ENCODE measurements around the gene ADH7.
"Not testable (repeated sequence)": the region's sequence is repeated elsewhere in the genome, so short reads cannot be mapped to it uniquely, and the experiment has no call there.

ADH7 gene

GRCh38 chr4:99378876-99379275 lies 56.3 kb downstream of the ADH7 start:
- H3K27me3 ChIP-seq (ENCODE audit: control insufficient read depth, low read length): no peaks in the 10 kb centered on the region
- no peak overlapping the region for H3K27ac ChIP-seq (ENCODE audit: low read depth, low read length)
- H3K36me3 ChIP-seq (ENCODE audit: control insufficient read depth, low read length): no peaks in the 10 kb centered on the region
- no peaks in the 10 kb centered on the region for H4K20me1 ChIP-seq (ENCODE audit: control insufficient read depth, insufficient read depth, low read depth, low read length)
- H3K4me3 ChIP-seq (ENCODE audit: low read length): no peak overlapping the region
- H3K9me2 ChIP-seq (replicated peaks; ENCODE audit: control insufficient read depth, low read length): no peaks in the 10 kb centered on the region
- H3K4me2 ChIP-seq (ENCODE audit: low read length): no peak overlapping the region
- H3K4me1 ChIP-seq (ENCODE audit: control insufficient read depth, low read length): no peaks in the 10 kb centered on the region
- H3F3A ChIP-seq (ENCODE audit: control insufficient read depth, insufficient read depth): no peaks in the 10 kb centered on the region
- no peak for TF ChIP-seq CTCF (IDR thresholded peaks at IDR 0.05; ENCODE audit: low read depth, low read length, poor library complexity, severe bottlenecking)
- TF ChIP-seq EZH2phosphoT487 (IDR thresholded peaks at IDR 0.05; ENCODE audit: borderline replicate concordance, low read length): no peak
- no peaks in the 10 kb centered on the region for H3K79me2 ChIP-seq (ENCODE audit: control insufficient read depth, low read length)
- H3K9me3 ChIP-seq (ENCODE audit: control insufficient read depth, insufficient read depth, low read length): no peaks in the 10 kb centered on the region; the same call in 1 of the 2 replicates

GRCh38 chr4:99377341-99377740 lies 57.8 kb downstream of the ADH7 start:
- not testable (repeated sequence) for H3K27me3 ChIP-seq (ENCODE audit: control insufficient read depth, low read length); H3K79me2 ChIP-seq (ENCODE audit: control insufficient read depth, low read length); H3K36me3 ChIP-seq (ENCODE audit: control insufficient read depth, low read length); H4K20me1 ChIP-seq (ENCODE audit: control insufficient read depth, insufficient read depth, low read depth, low read length); H3K9me2 ChIP-seq (replicated peaks; ENCODE audit: control insufficient read depth, low read length); H3K4me3 ChIP-seq (ENCODE audit: low read length); H3K4me1 ChIP-seq (ENCODE audit: control insufficient read depth, low read length); H3F3A ChIP-seq (ENCODE audit: control insufficient read depth, insufficient read depth); H3K9me3 ChIP-seq (ENCODE audit: control insufficient read depth, insufficient read depth, low read length); H3K27ac ChIP-seq (ENCODE audit: low read depth, low read length); H3K4me2 ChIP-seq (ENCODE audit: low read length)

GRCh38 chr4:99372464-99372863 lies 62.7 kb downstream of the ADH7 start:
- H3K79me2 ChIP-seq (ENCODE audit: control insufficient read depth, low read length); H4K20me1 ChIP-seq (ENCODE audit: control insufficient read depth, insufficient read depth, low read depth, low read length); H3K27me3 ChIP-seq (ENCODE audit: control insufficient read depth, low read length); H3K27ac ChIP-seq (ENCODE audit: low read depth, low read length); H3K4me3 ChIP-seq (ENCODE audit: low read length); H3F3A ChIP-seq (ENCODE audit: control insufficient read depth, insufficient read depth); H3K4me1 ChIP-seq (ENCODE audit: control insufficient read depth, low read length); H3K4me2 ChIP-seq (ENCODE audit: low read length); H3K36me3 ChIP-seq (ENCODE audit: control insufficient read depth, low read length); H3K9me2 ChIP-seq (replicated peaks; ENCODE audit: control insufficient read depth, low read length); H3K9me3 ChIP-seq (ENCODE audit: control insufficient read depth, insufficient read depth, low read length): not testable (repeated sequence)

GRCh38 chr4:99367817-99368216 lies 67.3 kb downstream of the ADH7 start:
- not testable (repeated sequence) for H3K9me3 ChIP-seq (ENCODE audit: control insufficient read depth, insufficient read depth, low read length); H3F3A ChIP-seq (ENCODE audit: control insufficient read depth, insufficient read depth); H3K36me3 ChIP-seq (ENCODE audit: control insufficient read depth, low read length); H3K27me3 ChIP-seq (ENCODE audit: control insufficient read depth, low read length); H3K9me2 ChIP-seq (replicated peaks; ENCODE audit: control insufficient read depth, low read length); H3K27ac ChIP-seq (ENCODE audit: low read depth, low read length); H3K4me3 ChIP-seq (ENCODE audit: low read length); H3K79me2 ChIP-seq (ENCODE audit: control insufficient read depth, low read length); H4K20me1 ChIP-seq (ENCODE audit: control insufficient read depth, insufficient read depth, low read depth, low read length); H3K4me1 ChIP-seq (ENCODE audit: control insufficient read depth, low read length); H3K4me2 ChIP-seq (ENCODE audit: low read length)

GRCh38 chr4:99366491-99366890 lies 68.7 kb downstream of the ADH7 start:
- Histone ChIP-seq H3K27me3 (ENCODE audit: control insufficient read depth, low read length) (no peaks in the 10 kb centered on the region), H4K20me1 (ENCODE audit: control insufficient read depth, insufficient read depth, low read depth, low read length) (no peaks in the 10 kb centered on the region), H3K27ac (ENCODE audit: low read depth, low read length) (no peak overlapping the region), H3K36me3 (ENCODE audit: control insufficient read depth, low read length) (no peaks in the 10 kb centered on the region), H3K4me3 (ENCODE audit: low read length) (no peak overlapping the region), H3F3A (ENCODE audit: control insufficient read depth, insufficient read depth) (no peaks in the 10 kb centered on the region), H3K4me1 (ENCODE audit: control insufficient read depth, low read length) (no peaks in the 10 kb centered on the region), H3K4me2 (ENCODE audit: low read length) (no peak overlapping the region), H3K79me2 (ENCODE audit: control insufficient read depth, low read length) (no peaks in the 10 kb centered on the region), H3K9me3 (ENCODE audit: control insufficient read depth, insufficient read depth, low read length) (no peaks in the 10 kb centered on the region), H3K9me2 (replicated peaks; ENCODE audit: control insufficient read depth, low read length) (no peaks in the 10 kb centered on the region)
- TF ChIP-seq CTCF (IDR thresholded peaks at IDR 0.05; ENCODE audit: low read depth, low read length, poor library complexity, severe bottlenecking) (no peak), EZH2phosphoT487 (IDR thresholded peaks at IDR 0.05; ENCODE audit: borderline replicate concordance, low read length) (no peak)
